Mammary epithelial cell (primary cell): ENCODE measurements around the gene ATPAF1.

ENCODE experiments used
- CTCF ChIP-seq, 2 donors: IDR thresholded peaks in 1 of 2; conservative IDR thresholded peaks in 1 of 2; 2 replicates each; pipeline ENCODE4 v1.5.1; 2011 to 2012; ENCODE audit warnings: inconsistent platforms in 2 of 2, low read length in 2 of 2, mild to moderate bottlenecking in 2 of 2, control low read depth in 1 of 2, low read depth in 1 of 2; ENCODE audit not compliant: insufficient read depth in 1 of 2; ENCODE audit errors: extremely low read depth in 1 of 2
- EZH2 ChIP-seq: IDR thresholded peaks from 2 replicates; pipeline ENCODE4 v1.6.1; 2012; ENCODE audit warnings: low read length, inconsistent platforms, borderline replicate concordance

- TF ChIP-seq CTCF (conservative IDR thresholded peaks at IDR 0.05 in 1 of 2, IDR thresholded peaks at IDR 0.05 in 1 of 2; ENCODE audit: extremely low read depth in 1 of 2, insufficient read depth in 1 of 2, low read depth in 1 of 2, low read length in 2 of 2) (no peak), EZH2 (no peak)
These were observed 12.3 kb downstream of the ATPAF1 start for GRCh38 chr1:46655848-46656247.
